HCT116 (cell line): ENCODE results near the gene CRHR1. TPM values are rescaled to one million over a fixed set of nuclear protein-coding genes. Genes with fewer than 3 reads are reported as not detected.

Experiments
- ATAC-seq: fragments of 200-7000 bp; cut with Tn5 transposase; 2 replicates; pipeline ENCODE4 v1.9.1; 2020; ENCODE audit warnings: mild to moderate bottlenecking, moderate library complexity
- BruUV-seq: library from RNA; stranded (reverse); fragments of 400-500 nt; replicated peaks from 2 replicates; lab custom pipeline; 2021; lab: Mats Ljungman, UMichigan
- CTCF ChIA-PET: fragments of 300-600 bp; sonication (Branson Sonifier 250); formaldehyde crosslinking; loops from one replicate; lab custom pipeline; 2021; ENCODE audit warnings: antibody characterized with exemption; lab: Charles Lee
- POLR2A ChIA-PET: fragments of 300-600, 350-600 bp; sonication (Branson Sonifier 250); formaldehyde crosslinking; loops from one replicate; lab custom pipeline; 2021; ENCODE audit warnings: antibody characterized with exemption; lab: Charles Lee
- RAD21 ChIA-PET, 2 experiments: fragments of 300-600 bp; sonication (Branson Sonifier 250); formaldehyde crosslinking; loops; one replicate each; lab custom pipeline; 2023; ENCODE audit warnings: low total read pairs in 2 of 2; ENCODE audit not compliant: uncharacterized antibody in 2 of 2, unreplicated experiment in 2 of 2, low non-redundant PET in 1 of 2; lab: Charles Lee
- DNase-seq: peaks from one replicate; pipeline ENCODE4 v3.0.0-alpha.2; 2010; ENCODE audit warnings: low read depth, low spot score
- H2AFZ ChIP-seq: fragments of 200-600 bp; shearing (Covaris generic), sonication (generic); 2 replicates; pipeline ENCODE4 v1.6.1; 2017; ENCODE audit warnings: low read depth, mixed run types, mixed read lengths, antibody characterized with exemption, low read length; ENCODE audit not compliant: poor library complexity, severe bottlenecking
- H3K27ac ChIP-seq: 2 replicates; pipeline ENCODE4 v1.5.1; 2012; ENCODE audit warnings: low read depth, low read length
- H3K27me3 ChIP-seq: fragments of 200-600 bp; sonication (generic); 2 replicates; pipeline ENCODE4 v1.6.1; 2016; ENCODE audit warnings: mixed run types, low read length, mixed read lengths; ENCODE audit not compliant: insufficient read depth
- H3K36me3 ChIP-seq, 2 experiments: fragments of 200-500 bp in 1 of 2; fragments of 200-600 bp in 1 of 2; sonication (Bioruptor generic) in 1 of 2; sonication (generic) in 1 of 2; 2 replicates each; pipeline versions ENCODE4 v1.5.1 to v1.6.1; 2014 to 2016; ENCODE audit warnings: low read length in 2 of 2, inconsistent platforms in 1 of 2, mixed read lengths in 1 of 2, mixed run types in 1 of 2; ENCODE audit not compliant: insufficient read depth in 2 of 2, control insufficient read depth in 1 of 2
- H3K4me1 ChIP-seq, 2 experiments: fragments of 200-600 bp in 1 of 2; sonication (generic) in 1 of 2; 2 replicates each; pipeline versions ENCODE4 v1.5.1 to v1.6.1; 2012 to 2017; ENCODE audit warnings: low read length in 2 of 2, inconsistent platforms in 1 of 2, mild to moderate bottlenecking in 1 of 2, mixed read lengths in 1 of 2, mixed run types in 1 of 2, moderate library complexity in 1 of 2; ENCODE audit not compliant: insufficient read depth in 2 of 2, control insufficient read depth in 1 of 2
- H3K4me2 ChIP-seq: fragments of 200-600 bp; sonication (generic); 2 replicates; pipeline ENCODE4 v1.6.1; 2017; ENCODE audit warnings: mixed run types, low read length, mixed read lengths
- H3K4me3 ChIP-seq, 2 experiments: fragments of 200-600 bp in 1 of 2; sonication (generic) in 1 of 2; replicated peaks in 1 of 2; 2 replicates each; pipeline ENCODE4 v1.5.1; 2011 to 2016; ENCODE audit warnings: low read length in 2 of 2, control low read depth in 1 of 2, low read depth in 1 of 2, mild to moderate bottlenecking in 1 of 2, mixed read lengths in 1 of 2, mixed run types in 1 of 2
- H3K79me2 ChIP-seq: fragments of 200-600 bp; sonication (generic); 2 replicates; pipeline ENCODE4 v1.6.1; 2017; ENCODE audit warnings: mild to moderate bottlenecking, mixed run types, low read length, moderate library complexity, mixed read lengths; ENCODE audit not compliant: insufficient read depth
- H3K9ac ChIP-seq: fragments of 200-600 bp; sonication (generic); 2 replicates; pipeline ENCODE4 v1.6.1; 2016; ENCODE audit warnings: low read length, mixed read lengths
- H3K9me2 ChIP-seq: fragments of 200-600 bp; sonication (generic), shearing (Covaris generic); 2 replicates; pipeline ENCODE4 v1.6.1; 2017; ENCODE audit warnings: mixed run types, mild to moderate bottlenecking, moderate library complexity; ENCODE audit not compliant: insufficient read depth
- H3K9me3 ChIP-seq, 2 experiments: fragments of 200-500 bp in 1 of 2; fragments of 200-600 bp in 1 of 2; sonication (Bioruptor generic) in 1 of 2; sonication (generic) in 1 of 2; 2 replicates each; pipeline ENCODE4 v1.6.1; 2014 to 2017; ENCODE audit warnings: low read length in 2 of 2, mixed read lengths in 2 of 2, inconsistent platforms in 1 of 2, low read depth in 1 of 2, mild to moderate bottlenecking in 1 of 2, mixed run types in 1 of 2, moderate library complexity in 1 of 2; ENCODE audit not compliant: control insufficient read depth in 1 of 2, insufficient read depth in 1 of 2
- H4K20me1 ChIP-seq: fragments of 200-600 bp; sonication (generic), shearing (Covaris generic); 2 replicates; pipeline ENCODE4 v1.6.1; 2017; ENCODE audit warnings: mixed run types, mild to moderate bottlenecking, moderate library complexity; ENCODE audit not compliant: insufficient read depth
- CEBPB ChIP-seq: IDR thresholded peaks from 2 replicates; pipeline ENCODE4 v1.6.1; 2012; ENCODE audit warnings: low read depth
- ELF1 ChIP-seq: IDR thresholded peaks from 2 replicates; pipeline ENCODE4 v1.6.1; 2012; ENCODE audit warnings: low read depth, borderline replicate concordance
- POLR2A ChIP-seq: IDR thresholded peaks from 2 replicates; pipeline ENCODE4 v1.7.0; 2011; ENCODE audit warnings: borderline replicate concordance; ENCODE audit not compliant: insufficient read depth, insufficient read length; ENCODE audit errors: extremely low read depth
- POLR2AphosphoS5 ChIP-seq: IDR thresholded peaks from 2 replicates; pipeline ENCODE4 v1.6.1; 2011; ENCODE audit warnings: mild to moderate bottlenecking, low read depth, low read length, moderate library complexity
- RAD21 ChIP-seq: IDR thresholded peaks from 2 replicates; pipeline ENCODE4 v1.6.1; 2012; ENCODE audit warnings: low read depth, mild to moderate bottlenecking
- SIN3A ChIP-seq: IDR thresholded peaks from 2 replicates; pipeline ENCODE4 v1.6.1; 2012; ENCODE audit warnings: low read depth
- SP1 ChIP-seq: IDR thresholded peaks from 2 replicates; pipeline ENCODE4 v1.6.1; 2012; ENCODE audit warnings: low read depth
- SRF ChIP-seq: IDR thresholded peaks from 2 replicates; pipeline ENCODE4 v1.6.1; 2012; ENCODE audit warnings: low read depth
- YY1 ChIP-seq: IDR thresholded peaks from 2 replicates; pipeline ENCODE4 v1.6.1; 2011; ENCODE audit warnings: low read length, low read depth, moderate library complexity, mild to moderate bottlenecking; ENCODE audit not compliant: insufficient replicate concordance; ENCODE audit errors: extremely low read depth
- ZNF274 ChIP-seq: fragments of 200-500 bp; sonication (Bioruptor generic); IDR thresholded peaks from 2 replicates; pipeline ENCODE4 v1.6.1; 2014; ENCODE audit warnings: mild to moderate bottlenecking, low read depth, low read length, inconsistent platforms
- intact Hi-C: fragments of 100-400 bp; cut with micrococcal nuclease; formaldehyde crosslinking; loops from 2 replicates; pipeline ENCODE4 v1.10.0; 2022
- total RNA-seq: library from RNA; stranded (reverse); gene quantifications from one replicate; pipeline ENCODE4 v1.2.1, GENCODE V29; 2021; ENCODE audit not compliant: unreplicated experiment
- TF ChIP-seq, protein P1 (sequence below): IDR thresholded peaks from 2 replicates; pipeline ENCODE4 v1.6.1; 2012
- TF ChIP-seq, protein P2 (sequence below): IDR thresholded peaks from 2 replicates; pipeline ENCODE4 v1.6.1; 2012
- TF ChIP-seq, protein P3 (sequence below): IDR thresholded peaks from 2 replicates; pipeline ENCODE4 v1.6.1; 2012; ENCODE audit warnings: low read depth
- TF ChIP-seq, protein P4 (sequence below): IDR thresholded peaks from 2 replicates; pipeline ENCODE4 v1.6.1; 2011; ENCODE audit warnings: mild to moderate bottlenecking, low read length, moderate library complexity; ENCODE audit not compliant: insufficient replicate concordance; ENCODE audit errors: extremely low read depth

Gene CRHR1
- total RNA-seq, 1 experiment from 2014 or later, result 0.12 TPM

DNA sequence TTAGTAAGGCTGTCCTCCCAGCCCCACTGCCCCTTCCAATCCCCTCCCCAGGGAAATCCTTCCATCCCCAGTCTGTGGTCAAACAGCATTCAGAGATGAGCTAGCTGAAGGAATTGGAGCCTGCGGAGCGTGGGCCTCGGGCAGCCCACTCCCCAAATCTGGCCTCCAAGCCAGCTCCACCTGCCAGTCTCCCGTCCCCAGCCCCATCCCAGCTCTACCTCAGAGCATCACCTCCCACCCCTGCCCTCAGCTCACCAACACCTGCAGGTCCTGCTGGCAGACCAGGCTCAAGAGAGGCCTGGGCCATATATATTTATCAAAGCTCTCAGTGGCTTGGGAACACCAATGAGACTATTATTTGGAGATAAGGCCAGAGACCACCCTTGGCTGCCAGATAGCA lies 55.3 kb downstream of the CRHR1 start:
- ChIA-PET POLR2A (no interaction called here), CTCF (interaction anchor here (10.6 kb wide), 1 partner anchor 198 kb away, joined by 163 read pairs; no protein-coding TSS in a partner anchor)
- H3K4me3 ChIP-seq, result no peak overlapping the region

DNA sequence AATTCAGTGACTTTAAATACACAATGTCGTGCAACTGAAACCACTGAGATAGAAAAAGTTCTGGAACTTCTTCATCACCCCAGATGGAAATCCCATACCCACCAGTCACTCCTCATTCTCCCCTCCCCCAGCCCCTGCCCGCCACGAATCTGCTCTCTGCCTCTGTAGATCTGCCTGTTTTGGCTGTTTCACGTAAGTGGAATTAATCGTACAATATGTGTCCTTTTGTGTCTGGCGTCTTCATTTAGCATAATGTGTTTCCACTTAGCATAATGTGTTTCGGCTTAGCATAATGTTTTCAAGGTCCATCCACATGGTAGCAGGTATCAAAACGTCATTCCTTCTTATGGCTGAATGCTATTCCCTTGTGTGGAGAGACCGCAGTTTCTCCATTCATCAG lies 57.1 kb downstream of the CRHR1 start:
- CTCF ChIA-PET, result interaction anchor here (2.1 kb wide), 1 partner anchor 11 kb away, joined by 5 read pairs; no protein-coding TSS in a partner anchor
- BruUV-seq, result no TSS peak
- POLR2A ChIA-PET, result no interaction called here

More for the DNA sequence above, 55.3 kb downstream of the CRHR1 start:
- intact Hi-C loops, result no loop called here
- H3K27me3 ChIP-seq, result no peaks in the 10 kb centered on the region; the same call in 1 of the 2 replicates
- TF ChIP-seq ZNF274, result no peak
- no peak for TF ChIP-seq POLR2AphosphoS5
- TF ChIP-seq SRF, result no peak
- TF ChIP-seq, all 23 proteins: peak for 0
- Histone ChIP-seq H3K79me2 (no peaks in the 10 kb centered on the region), H4K20me1 (no peaks in the 10 kb centered on the region), H3K9ac (no peak overlapping the region), H3K4me1 (peaks cover 0 to 8% of the 10 kb centered on the region in 2 experiments; a peak in 2 of 4 replicates), H3K9me3 (no peaks in the 10 kb centered on the region), H3K27ac (no peak overlapping the region), H3K9me2 (no peaks in the 10 kb centered on the region), H3K4me2 (no peak overlapping the region), H2AFZ (no peak overlapping the region), H3K36me3 (no peaks in the 10 kb centered on the region)
- no TSS peak for BruUV-seq
- RAD21 ChIA-PET, result no interaction called here
- DNase-seq (no peak), ATAC-seq (no peak)

More for the DNA sequence above, 57.1 kb downstream of the CRHR1 start:
- RAD21 ChIA-PET, result no interaction called here
- TF ChIP-seq ZNF274 (no peak), SRF (no peak), YY1 (no peak), SP1 (no peak), SIN3A (no peak), RAD21 (no peak), POLR2A (no peak), ELF1 (no peak), CEBPB (no peak)
- TF ChIP-seq, protein P1, sequence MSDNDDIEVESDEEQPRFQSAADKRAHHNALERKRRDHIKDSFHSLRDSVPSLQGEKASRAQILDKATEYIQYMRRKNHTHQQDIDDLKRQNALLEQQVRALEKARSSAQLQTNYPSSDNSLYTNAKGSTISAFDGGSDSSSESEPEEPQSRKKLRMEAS, result no peak
- TF ChIP-seq, protein P2, sequence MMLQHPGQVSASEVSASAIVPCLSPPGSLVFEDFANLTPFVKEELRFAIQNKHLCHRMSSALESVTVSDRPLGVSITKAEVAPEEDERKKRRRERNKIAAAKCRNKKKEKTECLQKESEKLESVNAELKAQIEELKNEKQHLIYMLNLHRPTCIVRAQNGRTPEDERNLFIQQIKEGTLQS, result no peak
- TF ChIP-seq, protein P3, sequence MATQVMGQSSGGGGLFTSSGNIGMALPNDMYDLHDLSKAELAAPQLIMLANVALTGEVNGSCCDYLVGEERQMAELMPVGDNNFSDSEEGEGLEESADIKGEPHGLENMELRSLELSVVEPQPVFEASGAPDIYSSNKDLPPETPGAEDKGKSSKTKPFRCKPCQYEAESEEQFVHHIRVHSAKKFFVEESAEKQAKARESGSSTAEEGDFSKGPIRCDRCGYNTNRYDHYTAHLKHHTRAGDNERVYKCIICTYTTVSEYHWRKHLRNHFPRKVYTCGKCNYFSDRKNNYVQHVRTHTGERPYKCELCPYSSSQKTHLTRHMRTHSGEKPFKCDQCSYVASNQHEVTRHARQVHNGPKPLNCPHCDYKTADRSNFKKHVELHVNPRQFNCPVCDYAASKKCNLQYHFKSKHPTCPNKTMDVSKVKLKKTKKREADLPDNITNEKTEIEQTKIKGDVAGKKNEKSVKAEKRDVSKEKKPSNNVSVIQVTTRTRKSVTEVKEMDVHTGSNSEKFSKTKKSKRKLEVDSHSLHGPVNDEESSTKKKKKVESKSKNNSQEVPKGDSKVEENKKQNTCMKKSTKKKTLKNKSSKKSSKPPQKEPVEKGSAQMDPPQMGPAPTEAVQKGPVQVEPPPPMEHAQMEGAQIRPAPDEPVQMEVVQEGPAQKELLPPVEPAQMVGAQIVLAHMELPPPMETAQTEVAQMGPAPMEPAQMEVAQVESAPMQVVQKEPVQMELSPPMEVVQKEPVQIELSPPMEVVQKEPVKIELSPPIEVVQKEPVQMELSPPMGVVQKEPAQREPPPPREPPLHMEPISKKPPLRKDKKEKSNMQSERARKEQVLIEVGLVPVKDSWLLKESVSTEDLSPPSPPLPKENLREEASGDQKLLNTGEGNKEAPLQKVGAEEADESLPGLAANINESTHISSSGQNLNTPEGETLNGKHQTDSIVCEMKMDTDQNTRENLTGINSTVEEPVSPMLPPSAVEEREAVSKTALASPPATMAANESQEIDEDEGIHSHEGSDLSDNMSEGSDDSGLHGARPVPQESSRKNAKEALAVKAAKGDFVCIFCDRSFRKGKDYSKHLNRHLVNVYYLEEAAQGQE, result no peak
- TF ChIP-seq, protein P4, sequence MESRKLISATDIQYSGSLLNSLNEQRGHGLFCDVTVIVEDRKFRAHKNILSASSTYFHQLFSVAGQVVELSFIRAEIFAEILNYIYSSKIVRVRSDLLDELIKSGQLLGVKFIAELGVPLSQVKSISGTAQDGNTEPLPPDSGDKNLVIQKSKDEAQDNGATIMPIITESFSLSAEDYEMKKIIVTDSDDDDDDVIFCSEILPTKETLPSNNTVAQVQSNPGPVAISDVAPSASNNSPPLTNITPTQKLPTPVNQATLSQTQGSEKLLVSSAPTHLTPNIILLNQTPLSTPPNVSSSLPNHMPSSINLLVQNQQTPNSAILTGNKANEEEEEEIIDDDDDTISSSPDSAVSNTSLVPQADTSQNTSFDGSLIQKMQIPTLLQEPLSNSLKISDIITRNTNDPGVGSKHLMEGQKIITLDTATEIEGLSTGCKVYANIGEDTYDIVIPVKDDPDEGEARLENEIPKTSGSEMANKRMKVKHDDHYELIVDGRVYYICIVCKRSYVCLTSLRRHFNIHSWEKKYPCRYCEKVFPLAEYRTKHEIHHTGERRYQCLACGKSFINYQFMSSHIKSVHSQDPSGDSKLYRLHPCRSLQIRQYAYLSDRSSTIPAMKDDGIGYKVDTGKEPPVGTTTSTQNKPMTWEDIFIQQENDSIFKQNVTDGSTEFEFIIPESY, result no peak
- H3K9me2 ChIP-seq, result no peaks in the 10 kb centered on the region
- no peak overlapping the region for H2AFZ ChIP-seq
- no peaks in the 10 kb centered on the region; the same call in 1 of the 2 replicates for H3K27me3 ChIP-seq
- no peak overlapping the region for H3K27ac ChIP-seq
- H3K9me3 ChIP-seq, result no peaks in the 10 kb centered on the region
- no peak overlapping the region for H3K9ac ChIP-seq
- intact Hi-C loops, result no loop called here
- peaks cover 0 to 8% of the 10 kb centered on the region in 2 experiments; a peak in 2 of 4 replicates for H3K4me1 ChIP-seq
- no peak overlapping the region for H3K4me2 ChIP-seq
- DNase-seq, result no peak
- no peak for ATAC-seq
- H4K20me1 ChIP-seq, result no peaks in the 10 kb centered on the region
- H3K36me3 ChIP-seq, result no peaks in the 10 kb centered on the region
- no peaks in the 10 kb centered on the region for H3K79me2 ChIP-seq
- H3K4me3 ChIP-seq, result no peak overlapping the region
